ENCODE results near the gene BOD1.
A peak's percentile ranks its signal among the peaks of the same experiment; 100 is the strongest.

The BOD1 gene

DNA sequence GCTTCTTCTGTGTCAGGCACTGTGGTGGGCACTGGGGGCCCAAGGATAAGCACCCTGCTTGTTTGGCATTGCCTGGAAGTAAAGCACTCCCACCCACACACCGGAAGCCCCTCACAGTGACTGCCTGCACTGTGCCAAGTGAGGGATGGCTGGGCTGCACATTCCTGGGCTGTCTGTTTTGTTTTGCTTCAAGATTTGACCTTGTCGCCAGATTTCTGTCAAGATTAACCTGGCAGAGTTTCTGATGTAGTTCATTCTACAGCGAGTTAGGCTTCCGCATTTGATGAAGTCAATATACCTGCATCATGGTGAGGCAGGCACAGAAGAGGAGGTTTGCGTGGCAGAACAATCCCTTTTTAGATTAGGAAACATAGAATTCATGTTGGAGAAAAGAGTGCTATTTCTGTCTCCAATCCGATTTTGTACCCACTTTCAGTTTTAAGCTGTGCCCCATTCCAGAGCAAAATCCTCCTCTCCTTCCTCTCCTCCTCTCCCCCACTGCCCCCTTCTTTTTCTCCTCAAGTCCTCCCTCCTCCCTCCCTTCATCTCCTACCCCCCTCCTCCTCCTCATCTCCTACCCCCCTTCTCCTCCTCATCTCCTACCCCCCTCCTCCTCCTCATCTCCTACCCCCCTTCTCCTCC is 14.4 kb upstream of the BOD1 start:
- no peak for DNase-seq (ENCODE audit: low spot score)
- in situ Hi-C loops (cut with MboI; ENCODE audit: low sequenced_read_pairs, unreplicated experiment): no loop called here
- TF ChIP-seq, protein P1, sequence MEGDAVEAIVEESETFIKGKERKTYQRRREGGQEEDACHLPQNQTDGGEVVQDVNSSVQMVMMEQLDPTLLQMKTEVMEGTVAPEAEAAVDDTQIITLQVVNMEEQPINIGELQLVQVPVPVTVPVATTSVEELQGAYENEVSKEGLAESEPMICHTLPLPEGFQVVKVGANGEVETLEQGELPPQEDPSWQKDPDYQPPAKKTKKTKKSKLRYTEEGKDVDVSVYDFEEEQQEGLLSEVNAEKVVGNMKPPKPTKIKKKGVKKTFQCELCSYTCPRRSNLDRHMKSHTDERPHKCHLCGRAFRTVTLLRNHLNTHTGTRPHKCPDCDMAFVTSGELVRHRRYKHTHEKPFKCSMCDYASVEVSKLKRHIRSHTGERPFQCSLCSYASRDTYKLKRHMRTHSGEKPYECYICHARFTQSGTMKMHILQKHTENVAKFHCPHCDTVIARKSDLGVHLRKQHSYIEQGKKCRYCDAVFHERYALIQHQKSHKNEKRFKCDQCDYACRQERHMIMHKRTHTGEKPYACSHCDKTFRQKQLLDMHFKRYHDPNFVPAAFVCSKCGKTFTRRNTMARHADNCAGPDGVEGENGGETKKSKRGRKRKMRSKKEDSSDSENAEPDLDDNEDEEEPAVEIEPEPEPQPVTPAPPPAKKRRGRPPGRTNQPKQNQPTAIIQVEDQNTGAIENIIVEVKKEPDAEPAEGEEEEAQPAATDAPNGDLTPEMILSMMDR (IDR thresholded peaks at IDR 0.05; ENCODE audit: borderline replicate concordance, control extremely low read depth, extremely low read depth, insufficient read depth, missing control alignments): no peak

DNA sequence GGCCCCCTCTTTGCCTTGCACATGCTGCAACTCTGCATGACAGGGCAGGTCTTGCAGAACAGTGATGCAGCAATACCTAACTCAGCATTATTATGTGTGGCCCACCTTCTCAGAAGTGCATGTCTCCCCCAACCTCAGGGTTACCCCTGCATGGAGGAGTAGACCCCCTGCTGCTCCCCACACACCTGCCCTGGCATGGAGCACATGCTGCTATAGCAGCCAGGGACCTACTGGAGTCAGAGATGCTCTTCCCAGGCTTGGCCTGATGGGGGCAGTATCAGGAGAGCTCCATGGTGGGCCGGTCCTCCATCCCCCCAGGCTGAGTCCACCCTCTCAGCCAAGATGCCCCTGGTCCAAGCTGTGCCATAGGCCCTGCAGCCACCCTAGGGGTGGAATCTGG is 13.2 kb upstream of the BOD1 start:
- DNase-seq (ENCODE audit: low spot score): peak; percentile 67

DNA sequence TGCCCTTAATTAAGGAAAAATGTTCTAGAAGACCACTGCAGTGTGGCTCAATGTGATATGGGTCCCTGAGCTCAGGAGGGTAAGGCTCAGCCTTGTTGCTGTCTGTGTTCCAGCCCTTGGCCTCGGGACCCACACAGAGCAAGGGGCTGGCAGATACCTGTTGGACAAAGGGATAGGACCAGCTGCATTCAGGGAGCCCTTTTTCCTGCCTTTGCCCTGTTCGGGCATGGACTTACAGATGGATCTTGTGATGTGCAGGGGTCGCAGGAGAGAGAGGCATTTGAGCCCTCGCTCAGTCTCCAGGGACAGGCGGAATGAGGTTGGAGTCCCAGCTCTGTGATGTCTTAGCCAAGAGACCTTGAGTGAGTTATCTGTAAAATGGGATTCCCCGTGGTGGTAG is 12.1 kb upstream of the BOD1 start:
- in situ Hi-C loops (cut with MboI; ENCODE audit: low sequenced_read_pairs, unreplicated experiment): no loop called here
- DNase-seq (ENCODE audit: low spot score): no peak
- TF ChIP-seq, protein P1 (IDR thresholded peaks at IDR 0.05; ENCODE audit: borderline replicate concordance, control extremely low read depth, extremely low read depth, insufficient read depth, missing control alignments): no peak

More for the DNA sequence above, 13.2 kb upstream of the BOD1 start:
- TF ChIP-seq, protein P1 (IDR thresholded peaks at IDR 0.05; ENCODE audit: borderline replicate concordance, control extremely low read depth, extremely low read depth, insufficient read depth, missing control alignments): peak; percentile 30
- in situ Hi-C loops (cut with MboI; ENCODE audit: low sequenced_read_pairs, unreplicated experiment): no loop called here

DNA sequence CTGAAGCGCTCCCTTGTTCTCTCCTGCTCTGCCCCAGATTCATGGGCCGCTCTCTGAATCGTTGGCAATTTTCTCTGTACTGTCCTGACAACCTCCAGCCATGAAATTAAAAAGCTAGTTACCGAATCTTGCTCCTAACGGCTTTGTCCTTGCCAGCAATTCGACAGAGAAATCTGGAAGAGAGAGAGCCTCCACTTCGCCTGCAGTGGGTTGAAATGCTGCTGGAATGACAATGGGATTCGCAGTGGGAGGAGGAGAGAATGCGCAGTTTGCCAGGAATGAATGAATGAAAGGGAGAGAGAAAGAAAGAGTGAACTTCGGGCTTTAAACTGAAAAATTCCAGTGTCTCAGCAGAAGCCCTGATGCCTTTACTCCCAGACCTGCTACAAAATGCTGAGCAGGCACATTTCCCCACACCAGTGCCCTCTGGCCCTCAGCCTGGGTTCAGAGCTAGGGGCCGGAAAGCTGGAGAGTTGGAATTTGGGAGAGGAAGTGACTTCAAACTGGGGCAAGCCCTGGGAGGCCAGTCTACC is 11.5 kb upstream of the BOD1 start:
- TF ChIP-seq, protein P1 (IDR thresholded peaks at IDR 0.05; ENCODE audit: borderline replicate concordance, control extremely low read depth, extremely low read depth, insufficient read depth, missing control alignments): no peak
- in situ Hi-C loops (cut with MboI; ENCODE audit: low sequenced_read_pairs, unreplicated experiment): no loop called here
- no peak for DNase-seq (ENCODE audit: low spot score)

DNA sequence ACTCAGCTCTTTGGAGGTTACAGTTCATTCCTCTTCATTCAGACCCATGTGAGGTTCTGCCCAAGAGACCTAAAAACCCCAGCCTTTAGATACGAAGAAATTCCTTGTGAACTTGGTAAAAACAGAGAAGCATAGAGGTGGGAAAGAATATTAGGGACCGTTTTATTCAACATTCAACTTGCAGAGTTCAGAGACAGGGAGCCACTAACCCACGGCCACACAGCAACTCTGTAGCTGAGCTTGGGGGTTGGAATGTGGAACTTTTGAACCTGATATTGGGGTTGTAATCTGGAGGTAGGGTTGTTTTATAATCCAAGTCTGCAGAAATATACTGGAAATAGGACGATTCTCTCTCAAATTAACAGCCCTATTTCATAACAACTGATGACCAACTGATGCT is 10.8 kb upstream of the BOD1 start:
- TF ChIP-seq, protein P1 (IDR thresholded peaks at IDR 0.05; ENCODE audit: borderline replicate concordance, control extremely low read depth, extremely low read depth, insufficient read depth, missing control alignments): no peak
- in situ Hi-C loops (cut with MboI; ENCODE audit: low sequenced_read_pairs, unreplicated experiment): no loop called here
- no peak for DNase-seq (ENCODE audit: low spot score)

DNA sequence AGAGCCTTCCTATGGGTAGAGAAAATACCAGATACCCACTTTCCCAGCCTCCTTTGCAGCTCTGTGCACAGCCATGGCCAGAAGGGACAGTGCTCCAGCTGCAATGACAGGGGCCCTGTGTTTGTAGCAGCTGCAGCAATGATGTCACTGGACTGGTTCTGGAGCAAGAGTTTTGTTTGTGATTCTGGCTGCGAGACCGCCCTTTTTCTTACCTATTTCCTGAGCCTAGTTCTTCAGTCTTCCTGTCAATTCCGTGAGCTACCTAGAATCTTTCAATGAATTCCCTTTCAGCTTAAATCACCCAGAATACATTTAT is 10.0 kb upstream of the BOD1 start:
- in situ Hi-C loops (cut with MboI; ENCODE audit: low sequenced_read_pairs, unreplicated experiment): no loop called here
- TF ChIP-seq, protein P1 (IDR thresholded peaks at IDR 0.05; ENCODE audit: borderline replicate concordance, control extremely low read depth, extremely low read depth, insufficient read depth, missing control alignments): no peak
- DNase-seq (ENCODE audit: low spot score): no peak

Measured in GM13976 (cell line).